Effector memory CD4-positive, alpha-beta T cell (primary cell): ENCODE results near the gene COX6A1.
"Not testable (repeated sequence)": the region's sequence is repeated elsewhere in the genome, so short reads cannot be mapped to it uniquely, and the experiment has no call there.

Experiments
- DNase-seq, 3 donors: peaks; one replicate each; pipeline ENCODE4 v3.0.0-alpha.2; 2020
- H3K27ac ChIP-seq: 2 replicates; pipeline ENCODE4 v1.7.0; 2013; ENCODE audit warnings: mild to moderate bottlenecking, low read length, moderate library complexity; ENCODE audit not compliant: insufficient read depth, poor library complexity, severe bottlenecking
- H3K27me3 ChIP-seq: replicated peaks from 2 replicates; pipeline ENCODE4 v1.7.0; 2013; ENCODE audit warnings: mild to moderate bottlenecking, low read length; ENCODE audit not compliant: insufficient read depth, control insufficient read depth, poor library complexity, severe bottlenecking
- H3K36me3 ChIP-seq: 2 replicates; pipeline ENCODE4 v1.7.0; 2013; ENCODE audit warnings: mild to moderate bottlenecking, low read length, moderate library complexity; ENCODE audit not compliant: control insufficient read depth, insufficient read depth
- H3K4me1 ChIP-seq: 2 replicates; pipeline ENCODE4 v1.7.0; 2013; ENCODE audit warnings: low read length, mild to moderate bottlenecking; ENCODE audit not compliant: control insufficient read depth, insufficient read depth, poor library complexity, severe bottlenecking
- H3K4me3 ChIP-seq: 2 replicates; pipeline ENCODE4 v1.7.0; 2013; ENCODE audit warnings: low read length, low read depth, mild to moderate bottlenecking; ENCODE audit not compliant: insufficient read depth, poor library complexity, severe bottlenecking
- H3K9me3 ChIP-seq: 2 replicates; pipeline ENCODE4 v1.7.0; 2013; ENCODE audit warnings: mild to moderate bottlenecking, low read length, moderate library complexity; ENCODE audit not compliant: control insufficient read depth

Gene COX6A1

DNA sequence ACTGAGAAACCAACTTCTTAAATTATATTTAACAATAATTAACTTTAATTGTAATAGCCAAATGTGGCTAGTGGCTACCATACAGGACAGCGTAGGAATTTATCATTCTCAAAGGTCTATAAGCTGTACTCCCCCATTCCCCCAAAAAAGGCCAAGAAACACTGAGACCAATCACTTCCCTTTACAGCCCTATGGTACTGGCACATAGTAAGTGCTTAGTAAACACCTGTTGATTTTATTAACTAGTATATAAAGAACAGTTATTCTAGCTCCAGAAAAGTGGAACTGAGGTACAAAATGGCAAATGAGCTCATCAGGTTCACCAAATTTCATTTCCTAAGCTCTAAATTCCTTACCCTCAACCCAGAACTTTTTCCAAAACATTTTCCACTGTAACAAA, 37.7 kb downstream of the COX6A1 start:
- H3K4me3 ChIP-seq, result no peak overlapping the region
- H3K4me1 ChIP-seq, result no peaks in the 10 kb centered on the region
- no peak for DNase-seq
- H3K27ac ChIP-seq, result no peak overlapping the region
- no peaks in the 10 kb centered on the region for H3K36me3 ChIP-seq
- no peaks in the 10 kb centered on the region for H3K27me3 ChIP-seq
- H3K9me3 ChIP-seq, result no peaks in the 10 kb centered on the region

DNA sequence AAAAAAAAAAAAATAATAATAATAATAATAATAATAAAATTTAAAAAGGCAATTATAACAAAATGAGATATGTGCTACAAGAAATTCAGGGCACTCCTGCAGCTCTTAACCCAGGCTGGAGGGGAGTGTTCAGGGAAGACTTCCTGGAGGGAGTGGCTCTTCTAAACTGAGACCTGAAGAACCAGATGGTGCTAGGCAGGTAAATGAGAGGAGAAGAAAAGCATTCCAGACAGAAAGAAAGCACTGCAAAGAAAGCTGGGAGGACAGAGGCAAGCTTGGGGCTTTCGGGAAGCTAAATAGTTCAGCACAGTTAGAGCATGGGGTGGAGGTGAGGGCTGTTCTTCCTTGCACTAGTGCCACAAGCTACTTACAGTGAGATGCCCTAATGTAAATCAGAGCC, 41.5 kb downstream of the COX6A1 start:
- Histone ChIP-seq H3K27ac (no peak overlapping the region), H3K4me1 (no peaks in the 10 kb centered on the region), H3K36me3 (no peaks in the 10 kb centered on the region), H3K9me3 (no peaks in the 10 kb centered on the region), H3K27me3 (no peaks in the 10 kb centered on the region), H3K4me3 (no peak overlapping the region)
- DNase-seq, result no peak

DNA sequence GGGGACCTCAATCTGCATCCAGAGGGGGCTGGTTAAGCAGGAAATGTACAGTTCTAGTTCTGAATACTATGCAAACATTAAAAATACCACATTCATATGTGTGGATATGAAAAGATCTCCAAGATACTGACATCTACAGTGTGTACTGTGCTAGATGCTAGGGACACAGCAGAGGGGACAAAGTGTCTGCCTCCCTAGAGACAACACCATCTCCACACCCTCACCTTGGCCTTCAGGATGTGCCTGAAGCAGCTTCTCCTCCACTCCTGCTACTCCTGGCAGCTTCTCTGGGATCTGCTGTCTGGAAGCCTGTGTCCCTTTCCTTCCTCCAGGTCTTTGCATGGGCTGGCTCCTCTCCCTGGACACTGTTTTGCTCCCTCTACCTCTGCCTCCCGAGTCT, 42.3 kb downstream of the COX6A1 start:
- no peaks in the 10 kb centered on the region for H3K27me3 ChIP-seq
- H3K4me3 ChIP-seq, result no peak overlapping the region
- H3K9me3 ChIP-seq, result no peaks in the 10 kb centered on the region
- no peak overlapping the region for H3K27ac ChIP-seq
- H3K36me3 ChIP-seq, result no peaks in the 10 kb centered on the region
- H3K4me1 ChIP-seq, result no peaks in the 10 kb centered on the region
- DNase-seq, result no peak

DNA sequence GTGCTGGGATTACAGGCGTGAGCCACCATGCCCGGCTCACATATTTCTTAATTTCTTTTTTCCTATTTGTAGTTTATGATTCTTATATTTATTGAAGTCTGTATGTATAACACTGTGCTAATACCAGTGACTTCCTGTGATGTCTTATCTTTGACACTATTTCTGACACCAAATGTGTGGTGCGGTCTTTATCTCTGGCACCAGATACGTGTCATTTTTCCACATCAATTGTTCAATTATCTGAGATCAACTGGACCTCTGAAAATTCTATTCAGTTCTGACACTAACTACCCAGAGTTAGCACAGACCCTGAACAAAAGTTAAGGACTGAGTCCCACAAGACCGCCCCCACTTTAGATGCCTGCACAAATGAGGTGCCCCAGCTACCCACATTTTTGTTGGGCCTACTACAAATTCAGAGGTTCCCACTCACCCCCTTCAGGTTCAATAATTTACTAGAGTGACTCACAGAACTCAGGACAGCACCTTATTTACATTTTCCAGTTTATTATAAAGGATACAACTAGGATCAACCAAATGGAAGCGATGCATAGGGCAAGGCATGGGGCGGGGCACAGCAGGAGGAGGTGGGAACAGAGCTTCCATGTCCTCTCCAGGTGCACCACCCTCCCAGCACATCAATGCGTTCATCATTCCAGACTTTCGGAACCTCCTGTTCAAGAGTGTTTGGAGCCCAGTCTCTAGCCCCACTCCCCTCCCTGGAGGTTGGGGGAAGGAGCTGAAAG, 43.3 kb downstream of the COX6A1 start:
- no peak overlapping the region for H3K27ac ChIP-seq
- no peaks in the 10 kb centered on the region for H3K9me3 ChIP-seq
- H3K36me3 ChIP-seq, result no peaks in the 10 kb centered on the region
- no peaks in the 10 kb centered on the region for H3K27me3 ChIP-seq
- no peak overlapping the region for H3K4me3 ChIP-seq
- H3K4me1 ChIP-seq, result no peaks in the 10 kb centered on the region
- no peak for DNase-seq

DNA sequence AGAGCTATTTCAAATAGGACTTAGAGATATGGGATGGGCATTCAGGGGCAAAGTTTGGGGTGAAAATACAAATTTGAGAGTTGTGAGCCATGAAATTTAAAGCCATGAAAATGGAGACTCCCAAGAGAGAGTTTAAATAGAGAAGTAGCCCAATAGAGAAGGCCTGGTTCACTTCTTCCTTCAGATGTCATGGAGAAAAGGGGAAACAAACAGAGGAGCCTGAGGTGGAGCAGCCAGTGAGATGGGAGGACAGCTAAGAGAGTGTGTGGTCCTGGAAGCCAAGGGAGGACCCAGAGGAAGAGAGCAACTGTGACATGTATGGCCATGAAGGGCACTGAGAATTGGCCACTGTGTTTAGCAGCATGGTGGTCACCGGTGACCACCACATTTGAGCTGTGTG, 45.7 kb downstream of the COX6A1 start:
- no peaks in the 10 kb centered on the region for H3K4me1 ChIP-seq
- H3K36me3 ChIP-seq, result no peaks in the 10 kb centered on the region
- H3K27me3 ChIP-seq, result no peaks in the 10 kb centered on the region
- no peak for DNase-seq
- no peak overlapping the region for H3K27ac ChIP-seq
- no peak overlapping the region for H3K4me3 ChIP-seq
- no peaks in the 10 kb centered on the region for H3K9me3 ChIP-seq

DNA sequence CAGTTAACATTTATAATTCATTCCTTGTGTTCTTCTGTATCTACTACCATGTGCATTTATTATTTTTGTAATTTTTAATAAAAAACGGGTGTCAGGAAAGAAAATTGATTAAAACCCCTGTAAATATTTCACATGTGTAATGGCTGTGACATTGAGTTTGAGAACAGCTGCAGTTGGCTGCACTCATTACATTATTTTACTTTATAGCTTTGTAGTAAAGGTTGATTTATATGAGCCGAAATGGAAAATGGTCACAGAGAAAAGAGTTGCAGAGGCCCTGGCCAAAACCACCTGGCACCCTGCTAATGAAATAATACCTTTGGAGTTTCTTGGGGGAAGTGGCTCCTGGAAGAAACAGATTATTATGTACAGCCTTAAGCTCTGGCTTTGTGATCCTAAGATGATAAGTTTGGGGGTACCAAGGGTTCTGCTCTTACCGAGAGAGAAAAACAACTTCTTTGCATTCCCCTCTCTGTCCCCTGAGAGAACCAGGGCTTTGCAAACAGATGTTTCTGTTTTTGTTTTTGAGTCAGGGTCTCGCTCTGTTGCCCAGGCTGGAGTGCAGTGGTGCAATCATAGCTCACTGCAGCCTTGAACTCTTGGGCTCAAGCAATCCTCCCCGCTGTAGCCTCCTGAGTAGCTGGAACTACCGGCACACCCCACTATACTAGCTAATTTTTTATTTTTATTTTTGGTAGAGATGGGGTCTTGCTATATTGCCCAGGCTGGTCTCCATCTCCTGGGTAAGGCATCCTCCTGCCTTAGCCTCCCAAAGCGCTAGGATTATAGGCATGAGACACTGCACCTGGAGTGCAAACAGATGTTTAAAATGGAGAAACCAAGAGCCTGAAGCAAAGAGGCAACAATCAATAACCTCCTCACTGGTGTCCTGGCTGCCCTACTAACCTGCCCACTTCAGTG, 48.3 kb downstream of the COX6A1 start:
- no peaks in the 10 kb centered on the region for H3K27me3 ChIP-seq

DNA sequence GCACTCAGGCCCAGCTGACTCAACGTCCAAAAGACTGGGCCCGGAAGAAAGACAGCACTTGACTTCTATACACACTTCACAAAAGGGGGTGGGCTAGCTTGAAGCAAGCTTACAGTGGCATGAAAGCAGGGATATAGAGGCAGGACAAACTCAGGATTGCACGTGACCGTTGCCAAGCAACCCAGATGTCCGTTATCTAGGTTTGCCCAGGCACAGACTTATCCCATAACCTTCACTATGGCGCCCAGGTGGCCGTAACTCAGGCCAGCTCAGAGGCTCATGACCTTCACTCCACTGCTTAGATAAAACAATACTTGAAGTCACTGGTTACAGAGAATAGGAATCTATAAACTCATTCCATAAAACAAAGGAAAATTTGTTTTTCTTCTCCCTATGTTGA, 49.6 kb downstream of the COX6A1 start:
- H3K4me1 ChIP-seq, DNase-seq, H3K27me3 ChIP-seq, H3K4me3 ChIP-seq, H3K36me3 ChIP-seq, H3K27ac ChIP-seq, H3K9me3 ChIP-seq: not testable (repeated sequence)

More for the DNA sequence above, 48.3 kb downstream of the COX6A1 start:
- Histone ChIP-seq H3K36me3 (no peaks in the 10 kb centered on the region), H3K4me3 (no peak overlapping the region), H3K27ac (no peak overlapping the region), H3K4me1 (no peaks in the 10 kb centered on the region), H3K9me3 (no peaks in the 10 kb centered on the region)
- no peak for DNase-seq

DNA sequence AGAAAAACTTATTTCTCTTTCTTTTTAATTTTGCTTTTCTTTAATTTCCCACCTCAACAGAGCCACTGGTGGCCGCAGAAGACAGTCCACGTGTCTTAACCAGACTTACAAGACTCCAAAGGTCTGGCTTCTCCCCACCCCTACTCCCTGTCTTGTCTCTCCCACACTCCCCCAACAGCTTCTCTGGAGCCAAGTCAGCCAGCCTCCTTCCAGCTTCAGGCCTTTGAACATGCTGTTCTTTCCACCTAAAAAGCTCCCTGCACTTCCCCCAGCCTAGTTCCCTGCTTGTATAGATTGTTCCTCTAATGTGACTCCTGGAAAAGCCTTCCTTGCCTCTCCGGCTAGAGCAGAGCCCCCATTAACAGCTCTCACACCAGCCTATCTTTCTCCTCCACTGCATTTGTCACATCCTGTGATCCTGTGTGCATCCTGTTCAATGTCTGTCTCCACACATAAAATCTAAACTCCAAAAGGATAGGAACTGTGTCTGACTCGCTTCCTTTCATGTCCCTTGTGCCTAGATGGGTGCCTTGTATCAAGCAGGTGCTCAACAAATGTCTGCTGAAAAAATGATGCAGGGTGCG, 50.2 kb downstream of the COX6A1 start:
- H3K27me3 ChIP-seq, result no peaks in the 10 kb centered on the region
- no peak for DNase-seq
- H3K27ac ChIP-seq, result no peak overlapping the region
- no peaks in the 10 kb centered on the region for H3K36me3 ChIP-seq
- no peaks in the 10 kb centered on the region for H3K9me3 ChIP-seq
- no peak overlapping the region for H3K4me3 ChIP-seq
- no peaks in the 10 kb centered on the region for H3K4me1 ChIP-seq

DNA sequence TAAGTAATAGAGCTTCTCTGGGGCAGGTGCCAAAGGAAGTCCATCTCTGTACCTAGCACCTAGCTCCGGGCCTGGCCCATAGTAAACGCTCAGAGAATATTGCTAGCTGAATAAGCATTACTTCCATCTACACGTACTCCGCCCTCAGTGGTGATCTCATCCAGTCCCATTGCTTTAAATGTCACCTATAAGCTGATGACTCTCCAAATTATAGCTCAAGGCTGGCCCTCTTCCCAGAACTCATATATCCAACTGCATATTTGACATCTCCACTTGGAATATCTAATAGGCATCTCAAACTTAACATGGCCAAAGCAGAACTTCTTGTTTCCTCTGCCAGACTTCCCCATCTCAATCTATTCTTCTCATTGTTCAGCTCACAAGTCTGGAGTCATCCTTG, 51.1 kb downstream of the COX6A1 start:
- H3K4me3 ChIP-seq, result no peak overlapping the region
- H3K27me3 ChIP-seq, result no peaks in the 10 kb centered on the region
- no peak for DNase-seq
- H3K36me3 ChIP-seq, result no peaks in the 10 kb centered on the region
- no peak overlapping the region for H3K27ac ChIP-seq
- H3K4me1 ChIP-seq, result no peaks in the 10 kb centered on the region
- H3K9me3 ChIP-seq, result no peaks in the 10 kb centered on the region

DNA sequence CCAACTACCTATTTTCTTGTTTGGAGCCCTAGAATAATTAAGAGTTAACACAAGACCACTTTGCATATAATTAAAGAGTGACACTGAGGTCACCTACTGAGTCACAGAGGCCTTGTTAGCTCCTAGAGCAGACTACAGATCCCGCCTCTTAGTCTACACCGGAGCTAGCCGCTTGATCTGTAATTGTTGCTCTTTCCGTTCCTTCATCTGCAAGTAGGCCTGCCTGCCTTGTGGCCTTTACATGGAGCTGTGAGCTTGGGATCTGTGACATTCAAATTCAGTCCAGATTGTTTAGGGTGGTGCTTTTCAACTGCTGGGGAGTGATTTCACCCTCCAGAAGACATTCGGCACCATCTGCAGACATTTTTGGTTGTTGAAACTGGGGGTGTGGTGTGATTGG, 52.4 kb downstream of the COX6A1 start:
- Histone ChIP-seq H3K9me3 (no peaks in the 10 kb centered on the region), H3K4me3 (no peak overlapping the region), H3K27me3 (no peaks in the 10 kb centered on the region), H3K4me1 (peaks cover 3% of the 10 kb centered on the region), H3K36me3 (no peaks in the 10 kb centered on the region), H3K27ac (no peak overlapping the region)
- no peak for DNase-seq
